Kidney (tissue), 14 donors: ENCODE measurements around the gene SH3PXD2A. TPM values are rescaled to one million over a fixed set of nuclear protein-coding genes. Genes with fewer than 3 reads are reported as not detected.
A peak's percentile ranks its signal among the peaks of the same experiment; 100 is the strongest.

Experiments used
- DNase-seq, 5 donors: peaks; one replicate each; pipeline ENCODE4 v3.0.0-alpha.2; 2013 to 2020
- FAIRE-seq: peaks from 2 replicates; lab custom pipeline; 2012; peaks lifted over from hg19 to GRCh38; lab: Jason Lieb, UNC
- H3K27ac ChIP-seq, 2 donors: one replicate each; pipeline ENCODE4 v1.7.0; 2013; ENCODE audit warnings: low read depth in 2 of 2, low read length in 2 of 2, inconsistent platforms in 1 of 2
- H3K27me3 ChIP-seq: one replicate; pipeline ENCODE4 v1.7.1; 2013; ENCODE audit warnings: low read length, inconsistent platforms; ENCODE audit not compliant: control insufficient read depth, insufficient read depth
- H3K36me3 ChIP-seq, 3 donors: one replicate each; pipeline versions ENCODE4 v1.7.0 to v1.7.1; 2013; ENCODE audit warnings: low read length in 3 of 3, control low read depth in 1 of 3, inconsistent platforms in 1 of 3; ENCODE audit not compliant: insufficient read depth in 3 of 3, control insufficient read depth in 2 of 3
- H3K4me1 ChIP-seq, 3 donors: one replicate each; pipeline versions ENCODE4 v1.7.0 to v1.7.1; 2013; ENCODE audit warnings: low read length in 3 of 3, inconsistent platforms in 1 of 3, low read depth in 1 of 3; ENCODE audit not compliant: control insufficient read depth in 2 of 3, insufficient read depth in 2 of 3
- H3K4me3 ChIP-seq, 3 donors: one replicate each; pipeline versions ENCODE4 v1.7.0 to v1.8.1; 2013; ENCODE audit warnings: low read length in 3 of 3, control low read depth in 1 of 3, inconsistent platforms in 1 of 3
- H3K9ac ChIP-seq, 3 donors: one replicate each; pipeline versions ENCODE4 v1.7.0 to v1.7.1; 2013; ENCODE audit warnings: low read length in 3 of 3, control low read depth in 1 of 3, inconsistent platforms in 1 of 3
- H3K9me3 ChIP-seq, 3 donors: one replicate each; pipeline versions ENCODE4 v1.7.0 to v1.7.1; 2013; ENCODE audit warnings: low read length in 3 of 3, control low read depth in 1 of 3, inconsistent platforms in 1 of 3; ENCODE audit not compliant: control insufficient read depth in 2 of 3, insufficient read depth in 1 of 3
- intact Hi-C: fragments of 100-400 bp; cut with DNase I; formaldehyde crosslinking; loops from one replicate; pipeline ENCODE4 v1.11.1; 2022
- polyA plus RNA-seq: library from polyadenylated mRNA; stranded (reverse); fragments of 350-450 nt; fragmentation: Illumina TruSeq; extraction: RNeasy Lipid Tissue Mini Kit (QIAGEN cat#74804); gene quantifications from one replicate; pipeline ENCODE4 v1.2.3, GENCODE V29; 2014; ENCODE audit warnings: low read depth, low replicate concordance; ENCODE audit not compliant: insufficient read depth
- total RNA-seq: library from RNA; stranded (reverse); fragmentation: NEBNext Ultra II Directional; extraction: Animal tissue kit (Norgen Biotek cat#: 25700); gene quantifications from one replicate; pipeline ENCODE4 v1.2.1, GENCODE V29; 2021
- TF ChIP-seq, protein P1 (sequence below): IDR thresholded peaks from 3 replicates; pipeline ENCODE4 v1.5.1; 2012; ENCODE audit warnings: mild to moderate bottlenecking, moderate library complexity, borderline replicate concordance; ENCODE audit not compliant: insufficient read depth; ENCODE audit errors: extremely low read depth
- donor health status: control.
- donor health status: control.
- donor health status: control.
- donor health status: control.
- donor health status: control.
- donor health status: DM: yes; HTN: yes; CAD: no.
- donor health status: Normal renal cell carcinoma (clear cell type).

Gene SH3PXD2A
- total and polyA plus RNA-seq, 2 donors from 2014 or later = 2.4 to 20.1 TPM

- Histone ChIP-seq H3K9me3 (no peaks in the 10 kb centered on the region), H3K27me3 (no peaks in the 10 kb centered on the region), H3K9ac (no peak overlapping the region), H3K4me1 (peaks cover 0 to 6% (median 0%) of the 10 kb centered on the region in 3 donors), H3K36me3 (no peaks in the 10 kb centered on the region), H3K27ac (no peak overlapping the region), H3K4me3 (no peak overlapping the region)
- no peak for DNase-seq
- FAIRE-seq = no peak
- TF ChIP-seq, protein P1, sequence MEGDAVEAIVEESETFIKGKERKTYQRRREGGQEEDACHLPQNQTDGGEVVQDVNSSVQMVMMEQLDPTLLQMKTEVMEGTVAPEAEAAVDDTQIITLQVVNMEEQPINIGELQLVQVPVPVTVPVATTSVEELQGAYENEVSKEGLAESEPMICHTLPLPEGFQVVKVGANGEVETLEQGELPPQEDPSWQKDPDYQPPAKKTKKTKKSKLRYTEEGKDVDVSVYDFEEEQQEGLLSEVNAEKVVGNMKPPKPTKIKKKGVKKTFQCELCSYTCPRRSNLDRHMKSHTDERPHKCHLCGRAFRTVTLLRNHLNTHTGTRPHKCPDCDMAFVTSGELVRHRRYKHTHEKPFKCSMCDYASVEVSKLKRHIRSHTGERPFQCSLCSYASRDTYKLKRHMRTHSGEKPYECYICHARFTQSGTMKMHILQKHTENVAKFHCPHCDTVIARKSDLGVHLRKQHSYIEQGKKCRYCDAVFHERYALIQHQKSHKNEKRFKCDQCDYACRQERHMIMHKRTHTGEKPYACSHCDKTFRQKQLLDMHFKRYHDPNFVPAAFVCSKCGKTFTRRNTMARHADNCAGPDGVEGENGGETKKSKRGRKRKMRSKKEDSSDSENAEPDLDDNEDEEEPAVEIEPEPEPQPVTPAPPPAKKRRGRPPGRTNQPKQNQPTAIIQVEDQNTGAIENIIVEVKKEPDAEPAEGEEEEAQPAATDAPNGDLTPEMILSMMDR = no peak
- intact Hi-C loops = no loop called here
Observed at GRCh38 chr10:103719036-103719435, 136.3 kb downstream of the SH3PXD2A start.

- no peak for DNase-seq
- FAIRE-seq = no peak
- H3K9me3 ChIP-seq = no peaks in the 10 kb centered on the region
- H3K36me3 ChIP-seq = no peaks in the 10 kb centered on the region
- TF ChIP-seq, protein P1 = no peak
- no peak overlapping the region for H3K27ac ChIP-seq
- H3K9ac ChIP-seq = no peak overlapping the region
- intact Hi-C loops = no loop called here
- no peaks in the 10 kb centered on the region for H3K27me3 ChIP-seq
- peaks cover 0 to 6% (median 0%) of the 10 kb centered on the region in 3 donors for H3K4me1 ChIP-seq
- no peak overlapping the region for H3K4me3 ChIP-seq
Observed at GRCh38 chr10:103718247-103718620, 137.1 kb downstream of the SH3PXD2A start.

- Histone ChIP-seq H3K36me3 (no peaks in the 10 kb centered on the region), H3K27ac (peak overlapping the region in 1 of 2 donors; percentile 3), H3K27me3 (no peaks in the 10 kb centered on the region), H3K4me3 (no peak overlapping the region), H3K4me1 (peaks cover 0 to 6% (median 0%) of the 10 kb centered on the region in 3 donors), H3K9ac (no peak overlapping the region), H3K9me3 (no peaks in the 10 kb centered on the region)
- FAIRE-seq (no peak), DNase-seq (no peak)
- intact Hi-C loops = no loop called here
- TF ChIP-seq, protein P1 = no peak
Observed at GRCh38 chr10:103717341-103718246, 137.8 kb downstream of the SH3PXD2A start.
